Measurements from ENCODE around the gene AUNIP.

- TF ChIP-seq CTCF (IDR thresholded peaks at IDR 0.05; ENCODE audit: low read depth, low read length) (no peak), MAX (IDR thresholded peaks at IDR 0.05; ENCODE audit: low read depth, low read length) (no peak)
Observed at GRCh38 chr1:25871704-25872494, 12.6 kb upstream of the AUNIP start.
